ENCODE measurements around the gene PPP1R17.

The PPP1R17 gene

DNA sequence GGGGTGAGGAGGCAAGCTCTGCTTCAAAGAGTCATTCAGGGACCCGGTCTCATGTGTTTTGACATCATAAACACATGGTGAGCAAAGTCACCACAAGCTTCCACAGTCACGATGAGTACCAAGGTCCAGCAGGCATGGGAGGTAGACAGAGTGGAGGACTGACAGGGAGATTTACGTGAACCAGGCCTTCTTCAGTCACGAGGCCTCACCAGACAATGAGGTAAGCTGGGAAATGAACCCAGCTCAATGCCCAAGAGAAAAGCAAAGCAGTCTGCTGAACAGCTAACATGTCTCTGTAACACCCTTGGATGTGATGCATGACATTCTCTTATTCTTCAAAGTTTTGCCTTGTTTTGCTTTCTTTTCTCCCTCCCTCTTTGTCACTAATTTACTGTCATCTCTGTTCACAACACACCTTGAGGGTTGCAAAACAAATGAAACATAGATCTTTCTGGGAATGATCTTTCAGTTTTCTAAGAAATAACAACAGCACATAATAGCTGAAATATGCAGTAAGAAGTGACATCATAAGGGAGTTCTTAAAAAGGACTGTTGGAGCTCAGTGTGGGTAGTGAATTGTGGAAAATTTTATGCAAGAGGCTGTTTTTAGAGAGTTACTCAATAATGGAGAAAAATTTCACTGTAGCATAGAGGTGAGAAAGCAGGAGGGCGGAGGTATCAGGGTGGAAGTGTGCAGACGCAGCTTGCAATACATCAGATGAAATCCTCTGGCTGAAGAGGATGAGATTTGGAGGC is 9.0 kb downstream of the PPP1R17 start:
- no peaks in the 10 kb centered on the region for H3K36me3 ChIP-seq (ENCODE audit: control insufficient read depth in 2 of 2, insufficient read depth in 2 of 2, low read length in 2 of 2)
- H3K9ac ChIP-seq (ENCODE audit: low read depth in 1 of 2, low read length in 2 of 2) = no peak overlapping the region
- no peak overlapping the region for H3K27ac ChIP-seq (ENCODE audit: low read depth in 2 of 2, low read length in 2 of 2)
- H3K4me3 ChIP-seq (ENCODE audit: low read length in 2 of 2) = no peak overlapping the region
- H3K9me3 ChIP-seq (ENCODE audit: control insufficient read depth in 2 of 2, low read length in 2 of 2) = no peaks in the 10 kb centered on the region
- no peaks in the 10 kb centered on the region for H3K27me3 ChIP-seq (ENCODE audit: control insufficient read depth in 2 of 2, insufficient read depth in 2 of 2, low read length in 2 of 2)
- H3K4me1 ChIP-seq (ENCODE audit: control insufficient read depth in 2 of 2, insufficient read depth in 2 of 2, low read length in 2 of 2) = no peaks in the 10 kb centered on the region

DNA sequence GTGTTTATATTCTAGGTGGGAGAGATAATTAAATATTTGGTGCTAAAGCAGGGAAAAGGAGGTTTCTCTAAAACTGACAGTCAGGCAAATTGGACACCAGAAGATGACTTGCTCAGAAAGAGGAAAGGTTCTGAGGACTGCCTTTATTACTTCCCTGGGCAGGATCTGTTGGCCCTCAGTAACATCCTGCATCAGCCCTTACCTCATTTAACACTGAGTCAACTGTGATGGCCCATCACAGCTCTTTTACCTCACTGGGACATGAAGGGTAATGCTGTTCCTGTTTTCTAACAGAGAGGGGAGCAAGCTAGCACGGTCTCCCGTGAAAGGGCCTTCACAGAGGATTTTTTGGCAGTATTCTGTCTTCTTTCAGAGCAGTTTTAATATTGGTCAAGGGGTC is 12.0 kb downstream of the PPP1R17 start:
- H3K9ac ChIP-seq (ENCODE audit: low read depth in 1 of 2, low read length in 2 of 2) = no peak overlapping the region
- H3K27me3 ChIP-seq (ENCODE audit: control insufficient read depth in 2 of 2, insufficient read depth in 2 of 2, low read length in 2 of 2) = no peaks in the 10 kb centered on the region
- H3K4me3 ChIP-seq (ENCODE audit: low read length in 2 of 2) = no peak overlapping the region
- H3K27ac ChIP-seq (ENCODE audit: low read depth in 2 of 2, low read length in 2 of 2) = no peak overlapping the region
- H3K36me3 ChIP-seq (ENCODE audit: control insufficient read depth in 2 of 2, insufficient read depth in 2 of 2, low read length in 2 of 2) = no peaks in the 10 kb centered on the region
- no peaks in the 10 kb centered on the region for H3K9me3 ChIP-seq (ENCODE audit: control insufficient read depth in 2 of 2, low read length in 2 of 2)
- no peaks in the 10 kb centered on the region for H3K4me1 ChIP-seq (ENCODE audit: control insufficient read depth in 2 of 2, insufficient read depth in 2 of 2, low read length in 2 of 2)

DNA sequence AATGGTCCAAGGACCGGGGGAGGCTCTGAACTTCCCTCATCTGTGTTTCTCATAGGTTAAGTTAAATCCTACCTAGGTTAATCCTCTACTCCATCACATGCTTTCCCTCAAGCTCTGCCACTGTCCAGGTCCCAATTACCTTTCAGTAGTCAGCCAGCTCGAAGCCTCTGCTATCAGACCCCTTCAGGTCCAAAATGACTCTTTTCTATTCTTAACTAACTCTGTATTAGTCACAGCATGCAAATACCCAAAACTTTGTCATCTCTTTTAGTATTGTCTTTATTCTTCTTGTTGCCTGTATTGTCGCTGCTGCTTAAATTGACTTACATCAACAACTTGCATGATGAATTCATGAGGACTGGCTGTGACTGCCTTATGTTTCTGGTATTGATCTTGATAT is 15.3 kb downstream of the PPP1R17 start:
- Histone ChIP-seq H3K9me3 (ENCODE audit: control insufficient read depth in 2 of 2, low read length in 2 of 2) (no peaks in the 10 kb centered on the region), H3K4me1 (ENCODE audit: control insufficient read depth in 2 of 2, insufficient read depth in 2 of 2, low read length in 2 of 2) (no peaks in the 10 kb centered on the region), H3K36me3 (ENCODE audit: control insufficient read depth in 2 of 2, insufficient read depth in 2 of 2, low read length in 2 of 2) (no peaks in the 10 kb centered on the region), H3K4me3 (ENCODE audit: low read length in 2 of 2) (no peak overlapping the region), H3K9ac (ENCODE audit: low read depth in 1 of 2, low read length in 2 of 2) (no peak overlapping the region), H3K27ac (ENCODE audit: low read depth in 2 of 2, low read length in 2 of 2) (no peak overlapping the region), H3K27me3 (ENCODE audit: control insufficient read depth in 2 of 2, insufficient read depth in 2 of 2, low read length in 2 of 2) (no peaks in the 10 kb centered on the region)

DNA sequence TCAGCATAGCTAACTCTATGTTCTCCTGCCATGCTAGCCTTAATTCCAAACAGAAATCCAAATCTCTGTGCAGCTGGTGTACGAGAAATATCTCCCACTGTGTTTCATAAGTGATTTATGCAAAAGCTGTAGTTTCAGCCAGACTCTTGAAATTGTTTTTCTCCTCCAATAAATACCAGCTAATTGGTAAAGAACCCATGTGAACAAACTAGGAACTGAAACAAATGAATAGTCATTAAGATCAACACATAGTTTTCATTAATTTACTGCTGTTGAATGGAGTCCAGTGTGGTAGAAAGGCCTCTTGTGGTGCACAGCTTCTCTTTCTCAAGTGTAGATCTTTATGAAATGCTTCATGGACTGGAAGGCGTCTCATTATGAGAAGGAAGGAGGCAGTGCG is 18.4 kb downstream of the PPP1R17 start:
- Histone ChIP-seq H3K27me3 (ENCODE audit: control insufficient read depth in 2 of 2, insufficient read depth in 2 of 2, low read length in 2 of 2) (no peaks in the 10 kb centered on the region), H3K9me3 (ENCODE audit: control insufficient read depth in 2 of 2, low read length in 2 of 2) (no peaks in the 10 kb centered on the region), H3K36me3 (ENCODE audit: control insufficient read depth in 2 of 2, insufficient read depth in 2 of 2, low read length in 2 of 2) (no peaks in the 10 kb centered on the region), H3K9ac (ENCODE audit: low read depth in 1 of 2, low read length in 2 of 2) (no peak overlapping the region), H3K27ac (ENCODE audit: low read depth in 2 of 2, low read length in 2 of 2) (no peak overlapping the region), H3K4me3 (ENCODE audit: low read length in 2 of 2) (no peak overlapping the region), H3K4me1 (ENCODE audit: control insufficient read depth in 2 of 2, insufficient read depth in 2 of 2, low read length in 2 of 2) (no peaks in the 10 kb centered on the region)

DNA sequence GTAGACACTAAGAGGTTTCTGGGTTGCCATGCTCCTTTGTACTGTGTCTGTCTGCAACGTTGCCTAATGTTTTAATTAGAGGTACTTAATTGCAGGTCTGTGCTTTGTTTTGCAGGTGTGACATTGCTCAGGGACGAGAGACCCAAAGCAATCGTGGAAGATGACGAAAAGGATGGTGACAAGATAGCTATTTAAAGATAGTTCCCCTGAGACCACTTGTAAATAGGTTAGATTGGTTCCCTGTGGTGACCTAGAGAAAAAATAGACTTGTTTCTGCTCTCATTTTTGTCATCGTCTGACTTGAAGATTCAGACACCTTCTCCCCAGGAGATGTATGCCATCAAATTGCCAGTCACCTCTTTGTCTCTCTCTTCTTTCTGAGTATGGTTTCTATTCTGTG is 20.1 kb downstream of the PPP1R17 start:
- Histone ChIP-seq H3K4me3 (ENCODE audit: low read length in 2 of 2) (no peak overlapping the region), H3K9ac (ENCODE audit: low read depth in 1 of 2, low read length in 2 of 2) (no peak overlapping the region), H3K27ac (ENCODE audit: low read depth in 2 of 2, low read length in 2 of 2) (no peak overlapping the region), H3K27me3 (ENCODE audit: control insufficient read depth in 2 of 2, insufficient read depth in 2 of 2, low read length in 2 of 2) (no peaks in the 10 kb centered on the region), H3K9me3 (ENCODE audit: control insufficient read depth in 2 of 2, low read length in 2 of 2) (no peaks in the 10 kb centered on the region), H3K4me1 (ENCODE audit: control insufficient read depth in 2 of 2, insufficient read depth in 2 of 2, low read length in 2 of 2) (no peaks in the 10 kb centered on the region), H3K36me3 (ENCODE audit: control insufficient read depth in 2 of 2, insufficient read depth in 2 of 2, low read length in 2 of 2) (no peaks in the 10 kb centered on the region)

DNA sequence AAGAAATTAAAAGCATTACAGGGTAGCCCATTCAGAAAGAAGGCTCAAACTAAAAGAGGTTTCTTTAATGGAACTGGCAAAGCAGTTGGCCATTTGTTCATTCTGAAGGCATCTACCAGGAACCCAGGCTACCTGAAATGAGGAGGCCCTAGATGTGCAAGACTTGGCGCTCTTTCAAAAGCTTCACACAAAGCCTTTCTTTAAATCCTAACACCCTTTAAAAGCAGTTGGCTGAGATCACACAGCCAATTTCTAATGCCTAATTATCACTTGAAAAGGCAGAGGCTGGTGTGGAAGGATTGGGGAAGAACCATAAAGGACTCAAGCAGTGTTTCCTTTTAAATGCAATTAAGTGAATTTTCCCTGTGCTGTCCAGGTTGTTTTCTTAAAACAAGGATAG is 23.2 kb downstream of the PPP1R17 start:
- H3K4me1 ChIP-seq (ENCODE audit: control insufficient read depth in 2 of 2, insufficient read depth in 2 of 2, low read length in 2 of 2) = no peaks in the 10 kb centered on the region
- H3K9me3 ChIP-seq (ENCODE audit: control insufficient read depth in 2 of 2, low read length in 2 of 2) = no peaks in the 10 kb centered on the region
- no peaks in the 10 kb centered on the region for H3K27me3 ChIP-seq (ENCODE audit: control insufficient read depth in 2 of 2, insufficient read depth in 2 of 2, low read length in 2 of 2)
- H3K4me3 ChIP-seq (ENCODE audit: low read length in 2 of 2) = no peak overlapping the region
- no peaks in the 10 kb centered on the region for H3K36me3 ChIP-seq (ENCODE audit: control insufficient read depth in 2 of 2, insufficient read depth in 2 of 2, low read length in 2 of 2)
- H3K9ac ChIP-seq (ENCODE audit: low read depth in 1 of 2, low read length in 2 of 2) = no peak overlapping the region
- no peak overlapping the region for H3K27ac ChIP-seq (ENCODE audit: low read depth in 2 of 2, low read length in 2 of 2)

DNA sequence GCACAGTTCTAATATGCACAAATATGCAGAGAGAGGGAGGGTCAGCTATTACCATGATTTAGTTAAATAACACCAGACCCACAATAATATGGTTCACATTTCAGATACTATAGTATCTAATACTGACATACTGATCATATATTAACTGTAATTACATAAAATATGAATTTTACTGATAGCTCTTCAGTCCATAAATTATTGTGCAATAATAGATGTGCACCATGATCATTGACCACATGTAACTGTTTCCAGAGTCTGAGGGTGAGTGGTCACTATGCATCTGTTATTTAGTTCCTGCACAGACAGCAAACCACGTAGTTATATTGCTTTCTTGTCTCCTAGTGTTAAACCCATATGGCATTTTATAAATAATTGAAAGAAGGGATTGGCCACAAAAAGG is 29.3 kb downstream of the PPP1R17 start:
- Histone ChIP-seq H3K9ac (ENCODE audit: low read depth in 1 of 2, low read length in 2 of 2) (no peak overlapping the region), H3K4me1 (ENCODE audit: control insufficient read depth in 2 of 2, insufficient read depth in 2 of 2, low read length in 2 of 2) (no peaks in the 10 kb centered on the region), H3K36me3 (ENCODE audit: control insufficient read depth in 2 of 2, insufficient read depth in 2 of 2, low read length in 2 of 2) (no peaks in the 10 kb centered on the region), H3K9me3 (ENCODE audit: control insufficient read depth in 2 of 2, low read length in 2 of 2) (no peaks in the 10 kb centered on the region), H3K4me3 (ENCODE audit: low read length in 2 of 2) (no peak overlapping the region), H3K27ac (ENCODE audit: low read depth in 2 of 2, low read length in 2 of 2) (no peak overlapping the region), H3K27me3 (ENCODE audit: control insufficient read depth in 2 of 2, insufficient read depth in 2 of 2, low read length in 2 of 2) (no peaks in the 10 kb centered on the region)

DNA sequence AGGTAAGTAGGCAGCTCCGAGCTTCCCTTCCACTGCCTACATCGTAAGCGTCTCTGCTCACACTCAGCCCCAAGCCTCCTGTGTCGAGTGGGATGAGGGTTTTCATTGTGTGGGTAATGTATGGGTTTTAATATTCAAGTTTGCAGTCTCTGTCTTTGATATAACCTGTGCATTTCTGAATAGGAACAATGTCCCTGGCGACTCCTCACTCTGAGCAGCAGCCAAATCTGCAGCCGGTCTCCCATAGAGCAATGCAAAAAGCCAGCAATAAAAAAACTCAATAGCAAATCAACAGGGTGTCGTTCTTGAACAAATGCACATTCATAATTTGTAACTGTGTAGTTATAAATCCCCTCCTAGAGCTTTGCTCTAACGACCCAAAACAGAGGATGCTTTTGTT is 33.4 kb downstream of the PPP1R17 start:
- no peaks in the 10 kb centered on the region for H3K36me3 ChIP-seq (ENCODE audit: control insufficient read depth in 2 of 2, insufficient read depth in 2 of 2, low read length in 2 of 2)
- H3K4me1 ChIP-seq (ENCODE audit: control insufficient read depth in 2 of 2, insufficient read depth in 2 of 2, low read length in 2 of 2) = no peaks in the 10 kb centered on the region
- no peak overlapping the region for H3K27ac ChIP-seq (ENCODE audit: low read depth in 2 of 2, low read length in 2 of 2)
- H3K4me3 ChIP-seq (ENCODE audit: low read length in 2 of 2) = no peak overlapping the region
- H3K27me3 ChIP-seq (ENCODE audit: control insufficient read depth in 2 of 2, insufficient read depth in 2 of 2, low read length in 2 of 2) = no peaks in the 10 kb centered on the region
- no peaks in the 10 kb centered on the region for H3K9me3 ChIP-seq (ENCODE audit: control insufficient read depth in 2 of 2, low read length in 2 of 2)
- H3K9ac ChIP-seq (ENCODE audit: low read depth in 1 of 2, low read length in 2 of 2) = no peak overlapping the region

DNA sequence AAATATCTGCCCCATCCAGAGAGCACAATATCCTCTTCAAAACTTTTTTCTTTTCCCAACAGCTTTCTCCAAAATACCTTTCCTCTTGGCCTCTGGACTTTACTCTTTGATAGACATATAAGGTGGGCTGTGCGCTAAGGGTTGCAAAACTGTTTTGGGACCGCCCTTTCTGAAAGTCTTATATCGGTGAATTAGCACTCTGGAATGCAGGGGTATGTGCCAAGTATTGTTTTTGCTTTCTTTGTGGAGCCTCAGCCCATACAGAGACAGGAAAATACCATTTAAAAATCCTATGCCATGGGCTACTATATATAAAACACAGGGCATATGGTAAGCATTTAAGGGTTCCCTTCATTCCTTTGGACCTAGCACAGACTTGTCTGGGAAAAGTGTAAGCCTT is 37.7 kb downstream of the PPP1R17 start:
- H3K9ac ChIP-seq (ENCODE audit: low read depth in 1 of 2, low read length in 2 of 2) = no peak overlapping the region
- H3K9me3 ChIP-seq (ENCODE audit: control insufficient read depth in 2 of 2, low read length in 2 of 2) = no peaks in the 10 kb centered on the region
- H3K27me3 ChIP-seq (ENCODE audit: control insufficient read depth in 2 of 2, insufficient read depth in 2 of 2, low read length in 2 of 2) = no peaks in the 10 kb centered on the region
- no peak overlapping the region for H3K4me3 ChIP-seq (ENCODE audit: low read length in 2 of 2)
- H3K36me3 ChIP-seq (ENCODE audit: control insufficient read depth in 2 of 2, insufficient read depth in 2 of 2, low read length in 2 of 2) = no peaks in the 10 kb centered on the region
- H3K27ac ChIP-seq (ENCODE audit: low read depth in 2 of 2, low read length in 2 of 2) = no peak overlapping the region
- H3K4me1 ChIP-seq (ENCODE audit: control insufficient read depth in 2 of 2, insufficient read depth in 2 of 2, low read length in 2 of 2) = no peaks in the 10 kb centered on the region

DNA sequence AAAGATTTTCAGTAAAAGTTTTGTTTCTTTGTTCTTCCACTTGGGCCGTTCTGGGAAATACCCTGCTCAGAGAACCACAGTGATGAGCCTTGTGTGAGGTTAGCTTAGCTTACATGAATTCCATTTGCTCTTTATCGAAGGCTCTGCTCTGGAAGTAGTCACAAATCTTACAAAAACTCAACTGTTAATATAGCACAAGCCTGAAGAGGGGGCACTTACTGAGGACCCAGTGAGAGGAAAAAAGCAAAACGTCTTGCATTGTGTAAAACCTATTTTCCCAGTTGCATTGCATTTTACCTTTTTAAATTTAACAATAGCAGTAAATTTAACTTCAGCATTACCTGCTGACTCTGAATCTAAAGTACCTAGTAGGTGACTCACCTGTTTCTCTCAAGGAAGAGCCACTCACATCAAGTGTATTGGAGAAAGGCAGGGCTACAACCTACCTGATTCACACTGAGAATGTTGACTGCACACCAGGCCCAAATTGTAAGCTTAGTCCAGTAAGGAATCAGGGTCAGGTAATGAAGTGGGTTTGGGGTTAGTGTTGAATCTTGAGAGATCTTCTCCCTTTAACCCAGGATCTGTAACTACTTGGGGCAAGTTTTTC is 42.3 kb downstream of the PPP1R17 start:
- H3K36me3 ChIP-seq (ENCODE audit: control insufficient read depth in 2 of 2, insufficient read depth in 2 of 2, low read length in 2 of 2) = no peaks in the 10 kb centered on the region
- no peaks in the 10 kb centered on the region for H3K27me3 ChIP-seq (ENCODE audit: control insufficient read depth in 2 of 2, insufficient read depth in 2 of 2, low read length in 2 of 2)
- H3K9me3 ChIP-seq (ENCODE audit: control insufficient read depth in 2 of 2, low read length in 2 of 2) = no peaks in the 10 kb centered on the region
- no peak overlapping the region for H3K27ac ChIP-seq (ENCODE audit: low read depth in 2 of 2, low read length in 2 of 2)
- H3K4me1 ChIP-seq (ENCODE audit: control insufficient read depth in 2 of 2, insufficient read depth in 2 of 2, low read length in 2 of 2) = no peaks in the 10 kb centered on the region
- no peak overlapping the region for H3K9ac ChIP-seq (ENCODE audit: low read depth in 1 of 2, low read length in 2 of 2)
- no peak overlapping the region for H3K4me3 ChIP-seq (ENCODE audit: low read length in 2 of 2)

All from mucosa of rectum (tissue), 2 donors.